ENCODE results near the gene PIMREG.
A peak's percentile ranks its signal among the peaks of the same experiment; 100 is the strongest.

PIMREG gene

GRCh38 chr17:6454495-6455320 is 10.5 kb downstream of the PIMREG start:
- peak overlapping the region in 2 of 7 experiments; percentile 28 to 36 for H3K4me3 ChIP-seq (ENCODE audit: control insufficient read depth in 1 of 7, extremely low read depth in 1 of 7, insufficient read depth in 4 of 7, low read depth in 2 of 7, low read length in 6 of 7)
- DNase-seq: peak in 2 of 3 donors; percentile 24 to 29
- peaks cover 0 to 10% (median 2%) of the 10 kb centered on the region in 5 experiments for H3K27me3 ChIP-seq (replicated peaks in 2 of 5; ENCODE audit: control insufficient read depth in 4 of 5, insufficient read depth in 5 of 5, low read length in 4 of 5)
- POLR2A ChIA-PET: interaction anchor here (0.6 kb wide), 1 partner anchor 900 kb away, joined by 3 read pairs; no protein-coding TSS in a partner anchor
- no peak overlapping the region for H3K27ac ChIP-seq (ENCODE audit: insufficient read depth in 1 of 2, low read depth in 1 of 2, low read length in 2 of 2, poor library complexity in 1 of 2, severe bottlenecking in 2 of 2)
- no peaks in the 10 kb centered on the region for H3K9me3 ChIP-seq (ENCODE audit: control extremely low read depth in 1 of 5, control insufficient read depth in 4 of 5, insufficient read depth in 2 of 5, low read depth in 1 of 5, low read length in 4 of 5)
- peaks cover 0 to 43% (median 25%) of the 10 kb centered on the region in 4 experiments for H3K4me1 ChIP-seq (ENCODE audit: control extremely low read depth in 1 of 4, control insufficient read depth in 4 of 4, insufficient read depth in 4 of 4, low read length in 3 of 4)
- CTCF ChIA-PET: interaction anchor here (1.1 to 1.2 kb wide), 2 partner anchors 18 to 863 kb away, joined by 3 to 4 read pairs; no protein-coding TSS in a partner anchor
- H3K36me3 ChIP-seq (ENCODE audit: control insufficient read depth in 4 of 4, insufficient read depth in 4 of 4, low read length in 3 of 4): no peaks in the 10 kb centered on the region
- 61% methylated on average over 28 of the region's 35 CpGs for WGBS (ENCODE audit: insufficient coverage)

GRCh38 chr17:6455321-6455705 is 11.1 kb downstream of the PIMREG start:
- no peaks in the 10 kb centered on the region for H3K9me3 ChIP-seq (ENCODE audit: control extremely low read depth in 1 of 5, control insufficient read depth in 4 of 5, insufficient read depth in 2 of 5, low read depth in 1 of 5, low read length in 4 of 5)
- peak; percentile 74 to 87 (median 83) for DNase-seq
- H3K27me3 ChIP-seq (replicated peaks in 2 of 5; ENCODE audit: control insufficient read depth in 4 of 5, insufficient read depth in 5 of 5, low read length in 4 of 5): peaks cover 0 to 10% (median 2%) of the 10 kb centered on the region in 5 experiments
- peaks cover 0 to 37% (median 21%) of the 10 kb centered on the region in 4 experiments for H3K4me1 ChIP-seq (ENCODE audit: control extremely low read depth in 1 of 4, control insufficient read depth in 4 of 4, insufficient read depth in 4 of 4, low read length in 3 of 4)
- ChIA-PET POLR2A (interaction anchor here (0.6 kb wide), 1 partner anchor 900 kb away, joined by 3 read pairs; no protein-coding TSS in a partner anchor), CTCF (interaction anchor here (1.1 to 1.2 kb wide), 2 partner anchors 17 to 864 kb away, joined by 3 to 4 read pairs; no protein-coding TSS in a partner anchor)
- no peak overlapping the region for H3K27ac ChIP-seq (ENCODE audit: insufficient read depth in 1 of 2, low read depth in 1 of 2, low read length in 2 of 2, poor library complexity in 1 of 2, severe bottlenecking in 2 of 2)
- under 1% methylated on average over 22 of the region's 35 CpGs for WGBS (ENCODE audit: insufficient coverage)
- H3K4me3 ChIP-seq (ENCODE audit: control insufficient read depth in 1 of 7, extremely low read depth in 1 of 7, insufficient read depth in 4 of 7, low read depth in 2 of 7, low read length in 6 of 7): peak overlapping the region in 2 of 7 experiments; percentile 28 to 36
- no peaks in the 10 kb centered on the region for H3K36me3 ChIP-seq (ENCODE audit: control insufficient read depth in 4 of 4, insufficient read depth in 4 of 4, low read length in 3 of 4)

- Histone ChIP-seq H3K36me3 (ENCODE audit: control insufficient read depth in 4 of 4, insufficient read depth in 4 of 4, low read length in 3 of 4) (no peaks in the 10 kb centered on the region), H3K27me3 (replicated peaks in 2 of 5; ENCODE audit: control insufficient read depth in 4 of 5, insufficient read depth in 5 of 5, low read length in 4 of 5) (peaks cover 0 to 12% (median 2%) of the 10 kb centered on the region in 5 experiments), H3K4me1 (ENCODE audit: control extremely low read depth in 1 of 4, control insufficient read depth in 4 of 4, insufficient read depth in 4 of 4, low read length in 3 of 4) (peaks cover 0 to 27% (median 15%) of the 10 kb centered on the region in 4 experiments), H3K9me3 (ENCODE audit: control extremely low read depth in 1 of 5, control insufficient read depth in 4 of 5, insufficient read depth in 2 of 5, low read depth in 1 of 5, low read length in 4 of 5) (no peaks in the 10 kb centered on the region), H3K4me3 (ENCODE audit: control insufficient read depth in 1 of 7, extremely low read depth in 1 of 7, insufficient read depth in 4 of 7, low read depth in 2 of 7, low read length in 6 of 7) (no peak overlapping the region), H3K27ac (ENCODE audit: insufficient read depth in 1 of 2, low read depth in 1 of 2, low read length in 2 of 2, poor library complexity in 1 of 2, severe bottlenecking in 2 of 2) (no peak overlapping the region)
- ChIA-PET POLR2A (no interaction called here), CTCF (no interaction called here)
- WGBS (ENCODE audit: insufficient coverage): 90% methylated on average over 9 of the region's 9 CpGs
- no peak for DNase-seq
Measured at GRCh38 chr17:6456321-6456720, 12.1 kb downstream of the PIMREG start.

GRCh38 chr17:6456914-6457687 is 12.8 kb downstream of the PIMREG start:
- H3K27me3 ChIP-seq (replicated peaks in 2 of 5; ENCODE audit: control insufficient read depth in 4 of 5, insufficient read depth in 5 of 5, low read length in 4 of 5): peaks cover 0 to 12% (median 2%) of the 10 kb centered on the region in 5 experiments
- H3K27ac ChIP-seq (ENCODE audit: insufficient read depth in 1 of 2, low read depth in 1 of 2, low read length in 2 of 2, poor library complexity in 1 of 2, severe bottlenecking in 2 of 2): no peak overlapping the region
- H3K36me3 ChIP-seq (ENCODE audit: control insufficient read depth in 4 of 4, insufficient read depth in 4 of 4, low read length in 3 of 4): no peaks in the 10 kb centered on the region
- POLR2A ChIA-PET: no interaction called here
- no peak for DNase-seq
- no peak overlapping the region for H3K4me3 ChIP-seq (ENCODE audit: control insufficient read depth in 1 of 7, extremely low read depth in 1 of 7, insufficient read depth in 4 of 7, low read depth in 2 of 7, low read length in 6 of 7)
- peaks cover 0 to 21% (median 10%) of the 10 kb centered on the region in 4 experiments for H3K4me1 ChIP-seq (ENCODE audit: control extremely low read depth in 1 of 4, control insufficient read depth in 4 of 4, insufficient read depth in 4 of 4, low read length in 3 of 4)
- 74% methylated on average over 10 of the region's 14 CpGs for WGBS (ENCODE audit: insufficient coverage)
- CTCF ChIA-PET: no interaction called here
- no peaks in the 10 kb centered on the region for H3K9me3 ChIP-seq (ENCODE audit: control extremely low read depth in 1 of 5, control insufficient read depth in 4 of 5, insufficient read depth in 2 of 5, low read depth in 1 of 5, low read length in 4 of 5)

GRCh38 chr17:6457688-6458459 is 13.6 kb downstream of the PIMREG start:
- 90% methylated on average over 8 of the region's 10 CpGs for WGBS (ENCODE audit: insufficient coverage)

GRCh38 chr17:6458460-6458950 is 14.2 kb downstream of the PIMREG start:
- Histone ChIP-seq H3K27ac (ENCODE audit: insufficient read depth in 1 of 2, low read depth in 1 of 2, low read length in 2 of 2, poor library complexity in 1 of 2, severe bottlenecking in 2 of 2) (no peak overlapping the region), H3K36me3 (ENCODE audit: control insufficient read depth in 4 of 4, insufficient read depth in 4 of 4, low read length in 3 of 4) (no peaks in the 10 kb centered on the region), H3K27me3 (replicated peaks in 2 of 5; ENCODE audit: control insufficient read depth in 4 of 5, insufficient read depth in 5 of 5, low read length in 4 of 5) (peaks cover 0 to 12% (median 2%) of the 10 kb centered on the region in 5 experiments), H3K9me3 (ENCODE audit: control extremely low read depth in 1 of 5, control insufficient read depth in 4 of 5, insufficient read depth in 2 of 5, low read depth in 1 of 5, low read length in 4 of 5) (no peaks in the 10 kb centered on the region), H3K4me3 (ENCODE audit: control insufficient read depth in 1 of 7, extremely low read depth in 1 of 7, insufficient read depth in 4 of 7, low read depth in 2 of 7, low read length in 6 of 7) (no peak overlapping the region), H3K4me1 (ENCODE audit: control extremely low read depth in 1 of 4, control insufficient read depth in 4 of 4, insufficient read depth in 4 of 4, low read length in 3 of 4) (peaks cover 0 to 21% (median 10%) of the 10 kb centered on the region in 4 experiments)
- WGBS (ENCODE audit: insufficient coverage): 97% methylated on average over 14 of the region's 14 CpGs
- ChIA-PET POLR2A (no interaction called here), CTCF (no interaction called here)
- no peak for DNase-seq

More at GRCh38 chr17:6457688-6458459, 13.6 kb downstream of the PIMREG start:
- no peak for DNase-seq
- H3K27ac ChIP-seq (ENCODE audit: insufficient read depth in 1 of 2, low read depth in 1 of 2, low read length in 2 of 2, poor library complexity in 1 of 2, severe bottlenecking in 2 of 2): no peak overlapping the region
- POLR2A ChIA-PET: no interaction called here
- H3K27me3 ChIP-seq (replicated peaks in 2 of 5; ENCODE audit: control insufficient read depth in 4 of 5, insufficient read depth in 5 of 5, low read length in 4 of 5): peaks cover 0 to 12% (median 2%) of the 10 kb centered on the region in 5 experiments
- no peaks in the 10 kb centered on the region for H3K9me3 ChIP-seq (ENCODE audit: control extremely low read depth in 1 of 5, control insufficient read depth in 4 of 5, insufficient read depth in 2 of 5, low read depth in 1 of 5, low read length in 4 of 5)
- peaks cover 0 to 21% (median 10%) of the 10 kb centered on the region in 4 experiments for H3K4me1 ChIP-seq (ENCODE audit: control extremely low read depth in 1 of 4, control insufficient read depth in 4 of 4, insufficient read depth in 4 of 4, low read length in 3 of 4)
- no peaks in the 10 kb centered on the region for H3K36me3 ChIP-seq (ENCODE audit: control insufficient read depth in 4 of 4, insufficient read depth in 4 of 4, low read length in 3 of 4)
- CTCF ChIA-PET: no interaction called here
- no peak overlapping the region for H3K4me3 ChIP-seq (ENCODE audit: control insufficient read depth in 1 of 7, extremely low read depth in 1 of 7, insufficient read depth in 4 of 7, low read depth in 2 of 7, low read length in 6 of 7)
